ENCODE measurements around the gene ALG12. TPM values are rescaled to one million over a fixed set of nuclear protein-coding genes. Genes with fewer than 3 reads are reported as not detected.

The ALG12 gene
- total RNA-seq, 6 donors from 2014 or later = 14.2 to 32.5 (median 22.3) TPM

GRCh38 chr22:49966041-49966773 is 48.0 kb upstream of the ALG12 start:
- Histone ChIP-seq H3K36me3 (peaks cover 17 to 44% (median 36%) of the 10 kb centered on the region in 4 donors), H3K4me3 (peak overlapping the region in 1 of 4 donors; percentile 98), H3K27me3 (no peaks in the 10 kb centered on the region), H3K27ac (peak overlapping the region; percentile 95 to 98 (median 96)), H3K9me3 (no peaks in the 10 kb centered on the region), H3K4me1 (peaks cover 70 to 86% (median 78%) of the 10 kb centered on the region in 4 donors)
- DNase-seq (peak in 1 of 2 donors; percentile 32), ATAC-seq (ENCODE audit: low FRiP score in 2 of 2) (no peak)
- TF ChIP-seq CTCF (IDR thresholded peaks at IDR 0.05) (no peak), EP300 (IDR thresholded peaks at IDR 0.05) (no peak), POLR2A (IDR thresholded peaks at IDR 0.05) (peak in 1 of 4 donors; percentile 18), POLR2AphosphoS5 (IDR thresholded peaks at IDR 0.05) (no peak)
- WGBS, 2 donors = 62 to 73% methylated on average over 8 to 11 of the region's 11 CpGs

GRCh38 chr22:49965091-49966040 is 47.1 kb upstream of the ALG12 start:
- H3K27me3 ChIP-seq = no peaks in the 10 kb centered on the region
- peak overlapping the region in 1 of 4 donors; percentile 98 for H3K4me3 ChIP-seq
- peak; percentile 44 to 80 for DNase-seq
- peak overlapping the region; percentile 95 to 98 (median 96) for H3K27ac ChIP-seq
- WGBS, 2 donors = 74 to 83% methylated on average over 5 to 21 of the region's 22 CpGs
- TF ChIP-seq POLR2A (IDR thresholded peaks at IDR 0.05) = peak in 1 of 4 donors; percentile 23
- TF ChIP-seq CTCF (IDR thresholded peaks at IDR 0.05) = no peak
- TF ChIP-seq EP300 (IDR thresholded peaks at IDR 0.05) = no peak
- TF ChIP-seq POLR2AphosphoS5 (IDR thresholded peaks at IDR 0.05) = no peak
- ATAC-seq (ENCODE audit: low FRiP score in 2 of 2) = no peak
- H3K36me3 ChIP-seq = peaks cover 17 to 44% (median 36%) of the 10 kb centered on the region in 4 donors
- peaks cover 63 to 78% (median 70%) of the 10 kb centered on the region in 4 donors for H3K4me1 ChIP-seq
- no peaks in the 10 kb centered on the region for H3K9me3 ChIP-seq

GRCh38 chr22:49964136-49965090 is 46.2 kb upstream of the ALG12 start:
- DNase-seq = peak; percentile 22 to 54
- H3K9me3 ChIP-seq = no peaks in the 10 kb centered on the region
- peaks cover 63 to 75% (median 70%) of the 10 kb centered on the region in 4 donors for H3K4me1 ChIP-seq
- H3K4me3 ChIP-seq = peak overlapping the region; percentile 88 to 98 (median 94)
- H3K27ac ChIP-seq = peak overlapping the region; percentile 95 to 98 (median 96)
- H3K27me3 ChIP-seq = no peaks in the 10 kb centered on the region
- TF ChIP-seq POLR2AphosphoS5 (IDR thresholded peaks at IDR 0.05) = no peak
- TF ChIP-seq EP300 (IDR thresholded peaks at IDR 0.05) = no peak
- no peak for TF ChIP-seq POLR2A (IDR thresholded peaks at IDR 0.05)
- no peak for TF ChIP-seq CTCF (IDR thresholded peaks at IDR 0.05)
- ATAC-seq (ENCODE audit: low FRiP score in 2 of 2) = no peak
- WGBS, 2 donors = 56 to 59% methylated on average over 14 to 19 of the region's 19 CpGs
- H3K36me3 ChIP-seq = peaks cover 17 to 44% (median 36%) of the 10 kb centered on the region in 4 donors

GRCh38 chr22:49963647-49964026 is 45.4 kb upstream of the ALG12 start:
- Histone ChIP-seq H3K4me1 (peaks cover 71 to 77% (median 75%) of the 10 kb centered on the region in 4 donors), H3K27ac (peak overlapping the region; percentile 95 to 98 (median 96)), H3K4me3 (peak overlapping the region; percentile 88 to 98 (median 94)), H3K27me3 (no peaks in the 10 kb centered on the region), H3K36me3 (peaks cover 17 to 44% (median 36%) of the 10 kb centered on the region in 4 donors), H3K9me3 (no peaks in the 10 kb centered on the region)
- peak in 1 of 2 donors; percentile 36 for DNase-seq
- TF ChIP-seq POLR2A (IDR thresholded peaks at IDR 0.05) (no peak), CTCF (IDR thresholded peaks at IDR 0.05) (no peak), EP300 (IDR thresholded peaks at IDR 0.05) (no peak), POLR2AphosphoS5 (IDR thresholded peaks at IDR 0.05) (no peak)
- ATAC-seq (ENCODE audit: low FRiP score in 2 of 2) = no peak
- 46 to 48% methylated on average over 6 of the region's 6 CpGs for WGBS, 2 donors
